Activated naive CD4-positive, alpha-beta T cell treated with anti-CD3 and anti-CD28 coated beads, Interleukin-2, amount 50 U/mL, for 72 hours (primary cell): Measurements from ENCODE around the gene ZBTB34. TPM values are rescaled to one million over a fixed set of nuclear protein-coding genes. Genes with fewer than 3 reads are reported as not detected.

Experiments used
- ATAC-seq, 2 donors: fragments of 150-1000 bp; cut with Tn5 transposase; 2 replicates each; pipeline ENCODE4 v1.10.0; 2021; ENCODE audit warnings: mild to moderate bottlenecking in 2 of 2, moderate library complexity in 2 of 2
- DNase-seq, 2 donors: peaks; one replicate each; pipeline ENCODE4 v3.0.0; 2021 to 2022; ENCODE audit warnings: low spot score in 2 of 2
- H3K27ac Mint-ChIP-seq, 2 donors: one replicate each; pipeline ENCODE4 v1.8.0; 2022; ENCODE audit warnings: mild to moderate bottlenecking in 2 of 2, mixed read lengths in 2 of 2
- H3K36me3 Mint-ChIP-seq, 2 donors: one replicate each; pipeline ENCODE4 v1.8.0; 2022; ENCODE audit warnings: mixed read lengths in 2 of 2
- H3K9me3 Mint-ChIP-seq, 2 donors: one replicate each; pipeline ENCODE4 v1.8.0; 2022; ENCODE audit warnings: mixed read lengths in 2 of 2
- total RNA-seq, 2 donors: library from RNA; stranded (reverse); gene quantifications; one replicate each; pipeline ENCODE4 v1.2.3, GENCODE V29; 2022

ZBTB34 gene
- total RNA-seq, 2 donors from 2014 or later = 5.2 to 15.9 TPM

DNA sequence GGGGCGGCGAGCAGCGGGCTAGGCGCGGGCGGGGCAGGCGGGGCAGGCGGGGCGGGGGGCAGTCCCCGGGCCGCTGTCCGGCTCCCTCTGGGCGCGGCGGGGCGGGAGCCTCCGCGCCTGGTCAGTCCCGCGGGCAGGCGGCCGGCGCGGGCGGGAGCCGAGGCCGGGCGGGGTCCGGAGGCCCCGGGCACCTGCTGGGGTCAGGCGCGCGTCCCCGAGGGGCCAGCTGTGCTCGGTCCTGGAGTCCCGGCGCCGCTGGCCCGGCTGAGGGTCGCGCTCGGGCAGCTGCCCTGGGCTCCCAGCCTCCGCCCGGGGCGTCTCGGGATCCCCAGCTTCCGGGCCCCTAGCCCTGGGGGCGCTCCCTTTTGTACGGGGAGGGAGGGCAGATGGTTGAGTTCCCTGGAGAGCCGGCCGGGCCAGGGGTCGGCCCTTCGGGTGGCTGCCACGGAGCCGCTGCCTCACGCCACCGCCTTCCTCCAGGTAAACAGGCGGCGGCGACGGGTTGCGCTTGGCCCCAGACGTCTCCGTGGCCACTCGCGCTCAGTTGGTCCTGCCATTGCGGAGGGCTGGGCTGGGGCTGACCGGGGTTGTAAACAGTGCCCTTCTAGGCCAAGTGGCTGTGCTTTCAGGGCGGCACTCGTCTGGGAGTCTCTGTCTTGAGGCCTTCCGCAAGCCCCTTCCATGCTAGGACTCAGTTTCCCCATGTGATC is 473 bp downstream of the ZBTB34 start:
- ATAC-seq (peak; percentile 36 to 57), DNase-seq (peak; percentile 30 to 58)
- Mint-ChIP-seq H3K36me3 (peaks cover 0 to 6% of the 10 kb centered on the region in 2 donors), H3K27ac (peak overlapping the region; percentile 83 to 95), H3K9me3 (no peaks in the 10 kb centered on the region)

DNA sequence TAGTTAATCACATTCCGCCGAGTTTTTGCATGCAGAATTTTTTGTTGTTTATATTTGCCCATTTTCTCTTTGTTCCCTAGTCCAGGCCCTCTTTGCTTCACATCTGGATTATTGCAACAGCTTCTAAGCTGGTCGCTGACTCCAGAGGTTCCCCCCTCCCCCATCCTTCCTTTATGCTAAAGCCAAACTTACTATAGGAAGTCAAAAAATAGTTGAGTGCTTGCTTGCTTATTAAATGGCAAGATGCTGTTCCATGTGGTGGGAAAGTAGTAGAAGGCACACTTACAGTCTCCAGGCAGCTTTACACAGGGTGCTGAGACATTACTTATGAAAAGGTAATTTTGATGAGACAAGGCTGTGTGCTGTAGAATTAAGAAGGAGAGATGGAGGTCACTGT is 1.3 kb downstream of the ZBTB34 start:
- ATAC-seq (no peak), DNase-seq (no peak)
- Mint-ChIP-seq H3K27ac (peak overlapping the region; percentile 55 to 95), H3K9me3 (no peaks in the 10 kb centered on the region), H3K36me3 (peaks cover 0 to 6% of the 10 kb centered on the region in 2 donors)

DNA sequence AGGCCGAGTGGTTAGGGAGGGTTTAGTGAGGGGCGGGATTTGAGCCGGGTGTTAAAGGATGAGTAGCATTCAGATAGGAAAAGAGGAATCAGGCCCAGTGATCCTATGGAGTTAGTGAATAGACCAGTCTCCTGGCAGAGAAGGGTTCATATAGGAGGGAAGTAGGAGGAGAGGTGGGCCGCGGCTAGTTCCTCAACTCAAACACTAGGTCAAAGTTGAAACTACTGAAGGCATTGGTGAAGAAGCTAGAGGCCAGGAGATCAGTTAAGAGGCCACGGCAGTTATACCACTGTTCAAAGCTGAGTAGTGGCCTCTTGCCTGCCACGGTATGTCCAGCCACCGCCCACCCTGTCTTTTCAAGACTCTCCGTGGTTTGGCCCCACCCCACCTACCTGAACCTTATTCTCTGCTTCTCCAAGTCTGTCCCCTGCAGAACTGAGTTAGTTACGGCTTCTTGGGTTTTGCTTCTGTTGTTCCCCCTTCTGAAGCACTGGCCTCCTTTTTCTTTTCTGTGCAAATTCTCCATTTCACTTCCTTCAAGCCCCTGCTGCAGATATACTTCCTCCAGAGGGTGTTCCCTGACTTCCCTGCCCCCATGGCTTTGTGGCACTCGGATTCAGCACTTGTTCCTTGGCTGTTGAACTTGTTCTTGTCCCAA is 1.8 kb downstream of the ZBTB34 start:
- Mint-ChIP-seq H3K36me3 (peaks cover 0 to 6% of the 10 kb centered on the region in 2 donors), H3K27ac (peak overlapping the region in 1 of 2 donors; percentile 10), H3K9me3 (no peaks in the 10 kb centered on the region)
- no peak for DNase-seq
- ATAC-seq = no peak

DNA sequence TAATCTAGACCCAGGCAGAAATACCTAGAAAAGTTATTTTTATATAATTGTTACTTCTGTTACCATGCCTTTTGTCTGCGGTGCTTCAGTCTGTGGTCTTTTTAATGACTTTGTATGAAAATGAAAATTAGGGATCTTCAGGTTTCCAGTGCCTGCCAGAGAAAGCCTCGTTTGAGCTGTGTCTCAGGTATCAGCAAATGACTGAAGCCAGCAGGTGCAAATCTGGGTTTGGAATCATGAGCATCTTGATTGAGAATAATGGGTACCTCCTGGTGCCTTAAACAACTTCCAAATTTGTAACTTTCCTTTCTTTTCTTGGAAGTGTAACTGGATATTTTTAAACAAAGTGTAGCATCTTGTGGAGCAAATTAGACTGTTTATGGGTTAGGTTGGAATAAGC is 4.3 kb downstream of the ZBTB34 start:
- Mint-ChIP-seq H3K9me3 (no peaks in the 10 kb centered on the region), H3K36me3 (peaks cover 0 to 6% of the 10 kb centered on the region in 2 donors), H3K27ac (no peak overlapping the region)
- DNase-seq = no peak
- ATAC-seq = no peak

DNA sequence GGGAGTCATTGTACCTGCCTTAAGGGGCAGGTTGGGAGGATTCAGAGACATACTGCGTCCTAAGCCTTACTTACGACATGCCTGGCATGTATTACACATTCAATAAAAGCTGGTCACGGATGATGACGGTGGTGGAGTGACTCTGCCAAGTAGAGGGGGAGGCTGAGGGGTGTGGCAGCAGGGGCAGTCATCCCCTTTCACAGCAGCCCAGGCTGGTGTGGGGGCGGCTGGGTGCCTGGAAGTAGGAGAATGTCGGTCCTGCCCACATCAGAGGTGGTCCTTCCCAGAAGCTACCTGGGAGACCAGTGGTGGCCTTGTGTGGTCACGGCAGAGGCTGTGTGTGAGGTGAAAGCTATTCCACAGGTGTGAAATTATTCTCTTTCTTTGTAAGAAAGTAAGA is 8.9 kb downstream of the ZBTB34 start:
- Mint-ChIP-seq H3K36me3 (peaks cover 0 to 6% of the 10 kb centered on the region in 2 donors), H3K9me3 (no peaks in the 10 kb centered on the region), H3K27ac (no peak overlapping the region)
- ATAC-seq (no peak), DNase-seq (no peak)

DNA sequence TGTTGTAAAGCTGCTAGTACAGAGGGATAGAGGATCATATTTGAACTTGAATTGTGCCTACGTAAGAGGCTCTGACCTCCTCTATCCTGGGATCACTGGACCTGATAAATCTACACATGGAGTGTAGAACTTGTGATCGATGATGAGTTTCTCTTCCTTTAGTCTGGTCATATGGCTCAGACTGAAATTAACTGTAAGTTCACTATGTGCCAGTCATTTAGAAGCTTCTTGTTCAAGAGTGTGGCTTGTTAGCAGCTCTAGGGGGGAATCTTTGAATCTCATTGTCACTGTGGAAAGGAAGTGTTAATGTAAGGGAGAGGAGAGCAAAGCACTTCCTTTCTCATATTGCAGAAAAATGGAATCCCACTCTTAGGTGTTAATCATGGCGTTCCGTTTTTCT is 12.1 kb downstream of the ZBTB34 start:
- ATAC-seq (peak; percentile 31 to 66), DNase-seq (no peak)
- H3K27ac Mint-ChIP-seq = no peak overlapping the region
- no peaks in the 10 kb centered on the region for H3K9me3 Mint-ChIP-seq
- no peaks in the 10 kb centered on the region for H3K36me3 Mint-ChIP-seq

DNA sequence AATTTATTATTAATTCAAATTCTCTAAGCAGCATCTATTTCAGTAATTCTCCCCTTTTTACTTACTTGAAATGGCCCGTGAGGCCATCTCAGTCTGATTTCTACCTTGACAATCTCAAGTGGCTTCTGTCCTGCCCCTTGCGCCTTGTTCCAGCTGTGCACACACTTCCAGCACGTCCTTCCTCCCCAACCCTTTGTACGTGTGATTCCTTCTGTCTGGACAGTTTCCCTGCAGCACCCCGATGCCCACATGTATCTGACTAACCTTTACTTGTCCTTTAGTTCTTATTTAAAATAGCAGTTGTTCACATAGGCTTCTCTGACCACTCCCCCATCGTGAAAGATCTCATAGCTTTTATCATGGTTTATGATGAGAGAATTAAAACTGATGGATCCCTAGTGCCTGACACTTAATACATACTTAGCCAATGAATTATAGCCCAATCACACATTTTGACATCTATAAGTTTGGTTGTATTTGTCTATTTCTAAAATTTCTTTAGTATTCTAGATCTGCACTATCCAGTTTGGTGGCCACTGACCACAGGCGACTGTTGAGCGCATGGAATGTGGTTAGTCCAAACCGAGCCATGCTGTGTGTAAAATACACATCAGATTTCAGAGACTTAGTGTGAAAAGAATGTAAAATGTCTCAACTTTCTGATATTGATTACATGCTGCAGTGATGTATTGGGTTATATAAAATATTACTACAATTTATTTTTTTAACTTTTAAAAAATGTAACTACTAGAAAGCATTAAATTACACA is 14.3 kb downstream of the ZBTB34 start:
- Mint-ChIP-seq H3K36me3 (no peaks in the 10 kb centered on the region), H3K9me3 (no peaks in the 10 kb centered on the region), H3K27ac (peak overlapping the region in 1 of 2 donors; percentile 22)
- no peak for DNase-seq
- no peak for ATAC-seq

DNA sequence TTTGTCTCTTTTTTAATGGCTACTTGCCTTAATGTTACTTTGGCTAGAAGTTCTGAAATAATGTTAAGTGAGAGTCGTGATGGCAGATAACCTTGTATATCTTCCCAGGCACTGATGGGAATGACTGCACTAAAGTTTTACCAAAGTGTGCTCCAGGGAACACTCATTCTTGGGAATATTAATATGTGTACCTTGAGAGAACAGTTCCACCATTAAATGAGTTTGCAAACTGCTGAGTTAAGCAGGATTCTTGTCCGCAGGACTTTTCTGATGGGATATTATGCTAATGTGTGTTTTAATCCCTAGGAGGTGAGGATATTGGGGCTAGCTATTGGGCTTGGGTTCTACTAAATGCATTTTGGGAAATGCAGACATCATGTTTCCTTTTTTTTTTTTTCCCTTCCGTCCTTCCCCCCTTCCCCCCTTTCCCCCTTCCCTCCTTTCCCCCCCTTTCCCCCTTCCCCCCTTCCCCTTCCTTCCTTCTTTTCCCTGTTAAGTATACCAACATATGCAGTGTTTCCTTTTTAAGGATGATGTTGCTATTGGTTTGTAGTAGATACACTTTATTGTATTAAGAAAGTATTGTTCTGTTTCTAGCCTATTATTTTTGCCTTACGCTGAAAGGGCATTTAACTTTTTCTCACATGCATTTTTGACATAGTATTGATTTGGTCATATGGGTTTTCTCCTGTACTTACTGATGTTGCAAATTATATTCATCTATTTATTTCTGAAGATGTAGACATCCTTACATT is 15.5 kb downstream of the ZBTB34 start:
- H3K9me3 Mint-ChIP-seq = no peaks in the 10 kb centered on the region
- no peaks in the 10 kb centered on the region for H3K36me3 Mint-ChIP-seq
- no peak for ATAC-seq
- no peak for DNase-seq
- peak overlapping the region in 1 of 2 donors; percentile 72 for H3K27ac Mint-ChIP-seq

DNA sequence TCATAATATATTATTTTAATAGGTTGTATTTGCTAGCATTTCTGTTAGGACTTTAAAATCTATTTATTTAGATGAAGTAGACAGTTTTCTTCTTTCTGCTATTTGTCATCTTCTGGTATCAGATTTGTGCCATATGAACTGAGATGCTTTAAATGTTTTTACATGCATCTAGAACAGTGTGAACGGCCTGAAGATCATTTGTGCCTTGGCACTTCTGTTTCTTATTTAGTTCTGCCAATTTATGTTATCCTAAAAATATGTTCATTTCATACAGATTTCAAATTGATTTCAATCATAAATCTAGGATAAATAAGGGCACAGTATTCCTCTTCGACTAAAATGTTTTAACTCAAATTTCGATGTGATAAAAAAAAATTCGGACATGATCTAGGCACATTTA is 16.1 kb downstream of the ZBTB34 start:
- no peak for ATAC-seq
- no peaks in the 10 kb centered on the region for H3K36me3 Mint-ChIP-seq
- H3K27ac Mint-ChIP-seq = peak overlapping the region in 1 of 2 donors; percentile 72

DNA sequence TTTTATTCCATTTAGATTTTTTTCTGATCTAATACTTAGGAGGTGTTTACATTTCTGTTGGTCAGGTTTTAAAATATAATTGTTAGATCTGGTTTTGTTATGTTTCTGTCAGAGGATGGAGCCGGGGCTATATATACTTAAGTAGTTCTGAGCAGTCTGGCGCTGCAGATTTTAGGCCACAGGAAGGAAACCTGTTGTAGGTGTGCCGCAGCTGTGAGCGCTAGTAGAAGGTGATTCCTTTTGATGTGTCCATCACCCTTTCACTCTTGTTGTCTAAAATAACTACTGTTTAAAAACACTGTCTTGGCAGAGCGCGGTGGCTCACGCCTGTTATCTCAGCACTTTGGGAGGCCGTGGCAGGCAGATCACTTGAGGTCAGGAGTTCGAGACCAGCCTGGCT is 17.0 kb downstream of the ZBTB34 start:
- no peak overlapping the region for H3K27ac Mint-ChIP-seq
- no peaks in the 10 kb centered on the region for H3K9me3 Mint-ChIP-seq
- ATAC-seq = no peak
- no peaks in the 10 kb centered on the region for H3K36me3 Mint-ChIP-seq
- no peak for DNase-seq

More for the DNA sequence above, 16.1 kb downstream of the ZBTB34 start:
- DNase-seq = no peak
- no peaks in the 10 kb centered on the region for H3K9me3 Mint-ChIP-seq

DNA sequence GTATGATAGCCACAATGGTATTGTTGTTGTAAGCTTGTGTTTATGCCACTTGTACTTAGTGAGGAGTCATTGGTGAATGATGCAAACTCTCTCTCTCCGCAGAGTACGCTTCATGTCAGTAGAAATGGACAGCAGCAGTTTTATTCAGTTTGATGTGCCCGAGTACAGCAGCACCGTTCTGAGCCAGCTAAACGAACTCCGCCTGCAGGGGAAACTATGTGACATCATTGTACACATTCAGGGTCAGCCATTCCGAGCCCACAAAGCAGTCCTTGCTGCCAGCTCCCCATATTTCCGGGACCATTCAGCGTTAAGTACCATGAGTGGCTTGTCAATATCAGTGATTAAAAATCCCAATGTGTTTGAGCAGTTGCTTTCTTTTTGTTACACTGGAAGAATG is 18.8 kb downstream of the ZBTB34 start:
- no peaks in the 10 kb centered on the region for H3K36me3 Mint-ChIP-seq
- no peaks in the 10 kb centered on the region for H3K9me3 Mint-ChIP-seq
- no peak for ATAC-seq
- no peak for DNase-seq
- H3K27ac Mint-ChIP-seq = no peak overlapping the region

DNA sequence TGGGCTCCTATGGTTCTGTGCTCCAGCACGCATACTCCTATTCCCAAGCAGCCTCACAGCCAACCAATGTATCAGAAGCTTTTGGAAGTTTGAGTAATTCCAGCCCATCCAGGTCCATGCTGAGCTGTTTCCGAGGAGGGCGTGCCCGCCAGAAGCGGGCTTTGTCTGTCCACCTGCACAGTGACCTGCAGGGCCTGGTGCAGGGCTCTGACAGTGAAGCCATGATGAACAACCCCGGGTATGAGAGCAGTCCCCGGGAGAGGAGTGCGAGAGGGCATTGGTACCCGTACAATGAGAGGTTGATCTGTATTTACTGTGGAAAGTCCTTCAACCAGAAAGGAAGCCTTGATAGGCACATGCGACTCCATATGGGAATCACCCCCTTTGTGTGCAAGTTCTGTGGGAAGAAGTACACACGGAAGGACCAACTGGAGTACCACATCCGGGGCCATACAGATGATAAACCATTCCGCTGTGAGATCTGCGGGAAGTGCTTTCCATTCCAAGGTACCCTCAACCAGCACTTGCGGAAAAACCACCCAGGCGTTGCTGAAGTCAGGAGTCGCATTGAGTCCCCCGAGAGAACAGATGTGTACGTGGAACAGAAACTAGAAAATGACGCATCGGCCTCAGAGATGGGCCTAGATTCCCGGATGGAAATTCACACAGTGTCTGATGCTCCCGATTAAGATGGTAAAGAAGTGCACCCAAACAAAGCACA is 19.9 kb downstream of the ZBTB34 start:
- Mint-ChIP-seq H3K9me3 (no peaks in the 10 kb centered on the region), H3K27ac (no peak overlapping the region), H3K36me3 (no peaks in the 10 kb centered on the region)
- DNase-seq (no peak), ATAC-seq (no peak)

DNA sequence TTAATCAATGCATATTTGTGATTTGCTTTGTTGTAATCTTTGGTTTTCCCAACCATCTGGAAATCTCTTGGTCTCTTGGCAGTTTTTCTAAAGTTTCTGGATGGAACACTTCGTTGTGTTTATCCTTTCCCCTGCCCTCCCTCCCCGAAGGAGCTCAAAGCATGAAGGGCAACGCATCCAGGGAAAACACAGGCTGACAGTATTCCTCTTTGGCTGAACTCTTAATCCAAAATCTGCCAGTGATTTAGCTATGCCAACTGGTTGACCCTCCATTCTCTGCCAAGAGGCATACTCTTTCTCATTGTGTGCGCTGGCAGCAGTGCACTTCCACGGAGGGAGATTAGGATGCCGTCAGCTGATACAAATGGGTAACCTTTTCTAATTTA is 20.5 kb downstream of the ZBTB34 start:
- Mint-ChIP-seq H3K36me3 (no peaks in the 10 kb centered on the region), H3K9me3 (no peaks in the 10 kb centered on the region), H3K27ac (no peak overlapping the region)
- ATAC-seq = no peak
- no peak for DNase-seq

DNA sequence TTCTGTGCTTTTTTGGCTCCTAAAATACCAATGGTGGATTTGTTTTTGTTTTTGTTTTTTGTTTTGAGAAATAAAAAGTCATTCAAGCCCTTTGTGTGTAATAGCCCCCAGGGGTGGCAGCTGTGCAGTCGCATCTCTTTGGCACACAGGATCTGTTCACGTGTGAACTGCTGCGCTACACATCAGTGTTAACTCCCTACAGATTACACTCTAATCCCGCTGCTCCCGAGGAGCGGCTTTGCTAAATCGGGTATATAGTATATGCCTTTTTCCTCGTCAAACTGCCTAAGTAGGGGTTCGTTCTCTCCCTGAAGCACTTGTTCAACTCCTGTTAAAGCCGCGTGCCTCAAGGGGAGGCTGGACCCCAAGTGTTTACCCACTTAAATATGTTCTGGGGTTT is 22.3 kb downstream of the ZBTB34 start:
- H3K9me3 Mint-ChIP-seq = no peaks in the 10 kb centered on the region
- no peak for DNase-seq
- H3K27ac Mint-ChIP-seq = no peak overlapping the region
- no peak for ATAC-seq
- H3K36me3 Mint-ChIP-seq = no peaks in the 10 kb centered on the region

DNA sequence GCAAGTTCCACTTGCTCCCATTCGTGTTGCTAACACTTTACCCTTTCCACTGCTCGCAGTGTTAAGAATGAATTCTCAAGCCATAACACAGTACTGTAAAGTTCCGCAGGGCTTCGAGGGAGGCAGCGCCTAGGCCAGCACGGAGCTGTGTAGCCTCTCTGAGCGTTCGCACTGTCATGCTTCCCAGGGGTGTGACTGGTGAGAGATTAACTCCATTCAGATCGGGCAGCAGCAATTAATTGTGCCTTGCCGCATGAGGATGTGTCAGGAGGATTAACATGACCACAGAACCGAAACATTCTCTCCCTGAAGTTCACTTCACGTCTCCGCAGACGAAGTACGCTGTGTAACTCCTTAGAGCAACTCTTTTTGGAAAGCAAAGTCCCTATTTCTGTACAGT is 23.2 kb downstream of the ZBTB34 start:
- Mint-ChIP-seq H3K36me3 (no peaks in the 10 kb centered on the region), H3K27ac (no peak overlapping the region), H3K9me3 (no peaks in the 10 kb centered on the region)
- no peak for DNase-seq
- ATAC-seq = no peak

DNA sequence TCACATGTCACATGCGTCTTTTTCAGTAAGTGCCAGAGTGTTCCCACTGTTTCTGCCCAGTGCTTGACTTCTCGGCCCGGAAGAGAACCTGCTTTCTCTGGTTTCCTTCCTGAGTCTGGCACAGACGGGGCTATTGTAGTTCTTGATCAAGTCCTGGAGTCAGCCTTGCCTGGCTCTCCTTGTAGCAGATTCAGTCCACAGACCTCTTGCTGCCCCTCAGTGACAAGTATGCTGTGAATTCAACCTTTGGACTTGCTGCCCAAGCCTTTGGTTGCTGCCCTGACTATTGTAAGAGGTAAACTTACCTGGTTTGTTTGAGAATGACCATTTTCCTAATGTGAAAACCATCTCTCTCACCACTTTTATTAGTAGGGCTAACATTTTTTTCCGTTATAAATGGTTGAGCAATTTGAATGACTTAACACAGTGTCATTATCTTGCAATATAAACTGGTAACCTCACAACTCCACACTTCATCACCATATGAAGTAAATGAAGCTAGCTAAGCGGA is 24.7 kb downstream of the ZBTB34 start:
- no peak for ATAC-seq

More for the DNA sequence above, 24.7 kb downstream of the ZBTB34 start:
- Mint-ChIP-seq H3K9me3 (no peaks in the 10 kb centered on the region), H3K27ac (no peak overlapping the region), H3K36me3 (no peaks in the 10 kb centered on the region)
- no peak for DNase-seq
